SK-N-MC (cell line): ENCODE data around the gene ADAMTS3.

Experiments used
- EZH2 ChIP-seq: fragments of 200-600 bp; sonication (generic); IDR thresholded peaks from one replicate; pipeline ENCODE4 v1.6.1; 2017; ENCODE audit warnings: antibody characterized with exemption
- FOXP2 ChIP-seq: optimal IDR thresholded peaks from 2 replicates; pipeline ENCODE3; 2011; ENCODE audit warnings: mild to moderate bottlenecking, moderate library complexity; ENCODE audit not compliant: insufficient read depth; ENCODE audit errors: extremely low read length, control extremely low read depth
- POLR2AphosphoS5 ChIP-seq: IDR thresholded peaks from 2 replicates; pipeline ENCODE4 v1.6.1; 2012; ENCODE audit warnings: mild to moderate bottlenecking, low read depth, low read length, borderline replicate concordance

DNA sequence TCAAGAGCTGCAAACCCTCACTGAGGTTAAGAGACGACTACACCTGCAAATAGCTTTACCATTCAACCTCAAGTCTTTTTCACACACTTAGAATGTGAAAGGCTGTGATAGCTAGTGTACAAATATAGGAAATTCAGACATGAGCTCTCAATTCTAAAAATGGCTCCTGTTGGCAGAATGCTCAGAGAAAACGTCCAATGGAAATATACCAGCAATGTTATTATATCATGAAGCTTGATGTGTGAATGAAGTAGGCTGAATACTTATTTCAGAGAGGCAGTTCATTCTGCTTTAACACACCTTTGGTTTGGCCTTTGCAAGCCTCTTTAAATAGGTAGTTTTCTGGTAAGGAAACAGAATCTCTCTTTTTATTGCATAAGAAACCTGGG lies 227.6 kb downstream of the ADAMTS3 start:
- TF ChIP-seq EZH2 (no peak), POLR2AphosphoS5 (no peak), FOXP2 (no peak)
